ENCODE results near the gene HTT. TPM values are rescaled to one million over a fixed set of nuclear protein-coding genes. Genes with fewer than 3 reads are reported as not detected.
A peak's percentile ranks its signal among the peaks of the same experiment; 100 is the strongest.
"Not testable (repeated sequence)": the region's sequence is repeated elsewhere in the genome, so short reads cannot be mapped to it uniquely, and the experiment has no call there.

The HTT gene
- total RNA-seq, 5 donors from 2014 or later (not counting 1 experiment from before 2014, with no cell fraction given), result 60.3 to 97.1 (median 71.4) TPM

GRCh38 chr4:3136454-3136853 is 62.0 kb downstream of the HTT start:
- ATAC-seq (replicated peaks in 1 of 4), result no peak
- peak in 1 of 35 experiments; percentile 7 for DNase-seq
- no peak overlapping the region for H3K27ac Mint-ChIP-seq
- Histone ChIP-seq H3K36me3 (ENCODE audit: control insufficient read depth in 2 of 2, extremely low read depth in 1 of 2, insufficient read depth in 1 of 2, low read length in 1 of 2) (peaks cover 8 to 80% of the 10 kb centered on the region in 2 donors), H3K27me3 (replicated peaks in 1 of 2; ENCODE audit: control insufficient read depth in 2 of 2, extremely low read depth in 1 of 2, insufficient read depth in 2 of 2, low read length in 1 of 2) (no peaks in the 10 kb centered on the region), H3K9me3 (no peaks in the 10 kb centered on the region), H3K4me3 (ENCODE audit: control insufficient read depth in 1 of 2, extremely low read depth in 1 of 2, low read length in 1 of 2) (no peak overlapping the region), H3K4me1 (ENCODE audit: control insufficient read depth in 1 of 2, extremely low read depth in 1 of 2, insufficient read depth in 2 of 2, low read length in 2 of 2) (no peaks in the 10 kb centered on the region), H3K27ac (ENCODE audit: low read length) (no peak overlapping the region)
- no peaks in the 10 kb centered on the region for H3K4me1 Mint-ChIP-seq
- POLR2A ChIA-PET, result interaction anchor here in 1 of 2 donors (0.6 kb wide), 1 partner anchor 64 kb away, joined by 5 read pairs; no protein-coding TSS in a partner anchor
- H3K4me3 Mint-ChIP-seq, result no peak overlapping the region
- no peaks in the 10 kb centered on the region for H3K9me3 Mint-ChIP-seq
- CTCF ChIA-PET, result interaction anchor here in 1 of 2 donors (0.6 to 1.5 kb wide), 3 partner anchors 9 to 125 kb away, joined by 3 to 5 read pairs (median 4); no protein-coding TSS in a partner anchor
- H3K27me3 Mint-ChIP-seq, result no peaks in the 10 kb centered on the region
- H3K36me3 Mint-ChIP-seq, result peaks cover 52% of the 10 kb centered on the region
- no CpG with 5 or more reads among the region's 2 CpGs for WGBS (ENCODE audit: insufficient coverage)

- Mint-ChIP-seq H3K4me1 (no peaks in the 10 kb centered on the region), H3K27ac (no peak overlapping the region), H3K9me3 (no peaks in the 10 kb centered on the region), H3K27me3 (no peaks in the 10 kb centered on the region), H3K36me3 (peaks cover 48% of the 10 kb centered on the region), H3K4me3 (no peak overlapping the region)
- Histone ChIP-seq H3K4me3 (ENCODE audit: control insufficient read depth in 1 of 2, extremely low read depth in 1 of 2, low read length in 1 of 2) (no peak overlapping the region), H3K27ac (ENCODE audit: low read length) (no peak overlapping the region), H3K36me3 (ENCODE audit: control insufficient read depth in 2 of 2, extremely low read depth in 1 of 2, insufficient read depth in 1 of 2, low read length in 1 of 2) (peaks cover 2 to 75% of the 10 kb centered on the region in 2 donors), H3K9me3 (no peaks in the 10 kb centered on the region), H3K4me1 (ENCODE audit: control insufficient read depth in 1 of 2, extremely low read depth in 1 of 2, insufficient read depth in 2 of 2, low read length in 2 of 2) (no peaks in the 10 kb centered on the region), H3K27me3 (replicated peaks in 1 of 2; ENCODE audit: control insufficient read depth in 2 of 2, extremely low read depth in 1 of 2, insufficient read depth in 2 of 2, low read length in 1 of 2) (no peaks in the 10 kb centered on the region)
- no peak for DNase-seq
- POLR2A ChIA-PET, result no interaction called here
- CTCF ChIA-PET, result no interaction called here
- WGBS (ENCODE audit: insufficient coverage), result no CpG with 5 or more reads among the region's 2 CpGs
- no peak for ATAC-seq (replicated peaks in 1 of 4)
Measured at GRCh38 chr4:3137908-3138307, 63.4 kb downstream of the HTT start.

GRCh38 chr4:3145234-3145924 is 70.9 kb downstream of the HTT start:
- POLR2A ChIA-PET, result no interaction called here
- Mint-ChIP-seq H3K27me3 (no peaks in the 10 kb centered on the region), H3K4me1 (no peaks in the 10 kb centered on the region), H3K4me3 (no peak overlapping the region), H3K27ac (no peak overlapping the region), H3K9me3 (no peaks in the 10 kb centered on the region), H3K36me3 (peaks cover 57% of the 10 kb centered on the region)
- ATAC-seq (replicated peaks in 1 of 4), result no peak
- no CpG with 5 or more reads among the region's 2 CpGs for WGBS (ENCODE audit: insufficient coverage)
- CTCF ChIA-PET, result interaction anchor here in 1 of 2 donors (1.1 kb wide), 1 partner anchor 9 kb away, joined by 5 read pairs; no protein-coding TSS in a partner anchor
- H3K9me3 ChIP-seq, result no peaks in the 10 kb centered on the region
- H3K27me3 ChIP-seq (replicated peaks in 1 of 2; ENCODE audit: control insufficient read depth in 2 of 2, extremely low read depth in 1 of 2, insufficient read depth in 2 of 2, low read length in 1 of 2), result no peaks in the 10 kb centered on the region
- H3K4me1 ChIP-seq (ENCODE audit: control insufficient read depth in 1 of 2, extremely low read depth in 1 of 2, insufficient read depth in 2 of 2, low read length in 2 of 2), result no peaks in the 10 kb centered on the region
- no peak overlapping the region for H3K27ac ChIP-seq (ENCODE audit: low read length)
- no peak overlapping the region for H3K4me3 ChIP-seq (ENCODE audit: control insufficient read depth in 1 of 2, extremely low read depth in 1 of 2, low read length in 1 of 2)
- no peak for DNase-seq
- peaks cover 15 to 75% of the 10 kb centered on the region in 2 donors for H3K36me3 ChIP-seq (ENCODE audit: control insufficient read depth in 2 of 2, extremely low read depth in 1 of 2, insufficient read depth in 1 of 2, low read length in 1 of 2)

GRCh38 chr4:3148926-3149325 is 74.4 kb downstream of the HTT start:
- ChIA-PET CTCF (interaction anchor here in 1 of 2 donors (0.6 kb wide), 1 partner anchor 47 kb away, joined by 3 read pairs; no protein-coding TSS in a partner anchor), POLR2A (no interaction called here)
- H3K9me3 ChIP-seq, result no peaks in the 10 kb centered on the region
- peaks cover 18 to 64% of the 10 kb centered on the region in 2 donors for H3K36me3 ChIP-seq (ENCODE audit: control insufficient read depth in 2 of 2, extremely low read depth in 1 of 2, insufficient read depth in 1 of 2, low read length in 1 of 2)
- H3K4me3 Mint-ChIP-seq, result no peak overlapping the region
- H3K36me3 Mint-ChIP-seq, result peaks cover 54% of the 10 kb centered on the region
- H3K4me3 ChIP-seq (ENCODE audit: control insufficient read depth in 1 of 2, extremely low read depth in 1 of 2, low read length in 1 of 2), result no peak overlapping the region
- H3K27me3 ChIP-seq (replicated peaks in 1 of 2; ENCODE audit: control insufficient read depth in 2 of 2, extremely low read depth in 1 of 2, insufficient read depth in 2 of 2, low read length in 1 of 2), result no peaks in the 10 kb centered on the region
- no peaks in the 10 kb centered on the region for H3K4me1 ChIP-seq (ENCODE audit: control insufficient read depth in 1 of 2, extremely low read depth in 1 of 2, insufficient read depth in 2 of 2, low read length in 2 of 2)
- ATAC-seq (replicated peaks in 1 of 4), result no peak
- H3K4me1 Mint-ChIP-seq, result no peaks in the 10 kb centered on the region
- no peaks in the 10 kb centered on the region for H3K27me3 Mint-ChIP-seq
- H3K27ac ChIP-seq (ENCODE audit: low read length), result no peak overlapping the region
- no peaks in the 10 kb centered on the region for H3K9me3 Mint-ChIP-seq
- H3K27ac Mint-ChIP-seq, result no peak overlapping the region
- no peak for DNase-seq

GRCh38 chr4:3151238-3151637 is 76.8 kb downstream of the HTT start:
- H3K4me1 ChIP-seq (ENCODE audit: control insufficient read depth in 1 of 2, extremely low read depth in 1 of 2, insufficient read depth in 2 of 2, low read length in 2 of 2); CTCF ChIA-PET; H3K4me3 Mint-ChIP-seq; H3K4me3 ChIP-seq (ENCODE audit: control insufficient read depth in 1 of 2, extremely low read depth in 1 of 2, low read length in 1 of 2); H3K9me3 Mint-ChIP-seq; POLR2A ChIA-PET; H3K27me3 ChIP-seq (replicated peaks in 1 of 2; ENCODE audit: control insufficient read depth in 2 of 2, extremely low read depth in 1 of 2, insufficient read depth in 2 of 2, low read length in 1 of 2); H3K27ac ChIP-seq (ENCODE audit: low read length); H3K9me3 ChIP-seq; H3K4me1 Mint-ChIP-seq; DNase-seq; ATAC-seq (replicated peaks in 1 of 4); H3K27me3 Mint-ChIP-seq: not testable (repeated sequence)
- Mint-ChIP-seq H3K27ac (peak overlapping the region in 1 of 2 donors; percentile 19), H3K36me3 (peaks cover 56% of the 10 kb centered on the region)
- 100% methylated on average over 1 of the region's 1 CpG for WGBS (ENCODE audit: insufficient coverage)
- H3K36me3 ChIP-seq (ENCODE audit: control insufficient read depth in 2 of 2, extremely low read depth in 1 of 2, insufficient read depth in 1 of 2, low read length in 1 of 2), result peaks cover 18 to 56% of the 10 kb centered on the region in 2 donors

GRCh38 chr4:3157366-3157765 is 82.9 kb downstream of the HTT start:
- H3K4me1 Mint-ChIP-seq, result peaks cover 0 to 5% (median 3%) of the 10 kb centered on the region in 3 donors
- WGBS (ENCODE audit: insufficient coverage), result no CpG with 5 or more reads among the region's 4 CpGs
- no peaks in the 10 kb centered on the region for H3K4me1 ChIP-seq (ENCODE audit: control insufficient read depth in 1 of 2, extremely low read depth in 1 of 2, insufficient read depth in 2 of 2, low read length in 2 of 2)
- no peak overlapping the region for H3K27ac Mint-ChIP-seq
- peaks cover 0 to 13% (median 7%) of the 10 kb centered on the region in 3 donors for H3K9me3 Mint-ChIP-seq
- H3K36me3 Mint-ChIP-seq, result peaks cover 65% of the 10 kb centered on the region
- no peak overlapping the region for H3K4me3 Mint-ChIP-seq
- POLR2A ChIA-PET, result no interaction called here
- no peak overlapping the region for H3K4me3 ChIP-seq (ENCODE audit: control insufficient read depth in 1 of 2, extremely low read depth in 1 of 2, low read length in 1 of 2)
- peaks cover 8 to 59% of the 10 kb centered on the region in 2 donors for H3K36me3 ChIP-seq (ENCODE audit: control insufficient read depth in 2 of 2, extremely low read depth in 1 of 2, insufficient read depth in 1 of 2, low read length in 1 of 2)
- no peak overlapping the region for H3K27ac ChIP-seq (ENCODE audit: low read length)
- ATAC-seq (replicated peaks in 1 of 4), result no peak
- no peaks in the 10 kb centered on the region for H3K27me3 ChIP-seq (replicated peaks in 1 of 2; ENCODE audit: control insufficient read depth in 2 of 2, extremely low read depth in 1 of 2, insufficient read depth in 2 of 2, low read length in 1 of 2)
- H3K9me3 ChIP-seq, result no peaks in the 10 kb centered on the region
- no peaks in the 10 kb centered on the region for H3K27me3 Mint-ChIP-seq
- DNase-seq, result no peak
- CTCF ChIA-PET, result no interaction called here
